ENCODE data around the gene FMN2.

GRCh38 chr1:240194120-240194519 is 102.4 kb downstream of the FMN2 start:
- no peak for TF ChIP-seq CTCF (IDR thresholded peaks at IDR 0.05)
- no peak for TF ChIP-seq EZH2 (IDR thresholded peaks at IDR 0.05)
- no peak for TF ChIP-seq EZH2phosphoT487 (IDR thresholded peaks at IDR 0.05)
